Raji (cell line): ENCODE data around the gene CLN6.

ENCODE experiments used
- POLR2A ChIP-seq: IDR thresholded peaks from 2 replicates; pipeline ENCODE4 v1.6.1; 2011; ENCODE audit warnings: low read depth, low read length, control low read depth; ENCODE audit not compliant: insufficient read depth

CLN6 gene

DNA sequence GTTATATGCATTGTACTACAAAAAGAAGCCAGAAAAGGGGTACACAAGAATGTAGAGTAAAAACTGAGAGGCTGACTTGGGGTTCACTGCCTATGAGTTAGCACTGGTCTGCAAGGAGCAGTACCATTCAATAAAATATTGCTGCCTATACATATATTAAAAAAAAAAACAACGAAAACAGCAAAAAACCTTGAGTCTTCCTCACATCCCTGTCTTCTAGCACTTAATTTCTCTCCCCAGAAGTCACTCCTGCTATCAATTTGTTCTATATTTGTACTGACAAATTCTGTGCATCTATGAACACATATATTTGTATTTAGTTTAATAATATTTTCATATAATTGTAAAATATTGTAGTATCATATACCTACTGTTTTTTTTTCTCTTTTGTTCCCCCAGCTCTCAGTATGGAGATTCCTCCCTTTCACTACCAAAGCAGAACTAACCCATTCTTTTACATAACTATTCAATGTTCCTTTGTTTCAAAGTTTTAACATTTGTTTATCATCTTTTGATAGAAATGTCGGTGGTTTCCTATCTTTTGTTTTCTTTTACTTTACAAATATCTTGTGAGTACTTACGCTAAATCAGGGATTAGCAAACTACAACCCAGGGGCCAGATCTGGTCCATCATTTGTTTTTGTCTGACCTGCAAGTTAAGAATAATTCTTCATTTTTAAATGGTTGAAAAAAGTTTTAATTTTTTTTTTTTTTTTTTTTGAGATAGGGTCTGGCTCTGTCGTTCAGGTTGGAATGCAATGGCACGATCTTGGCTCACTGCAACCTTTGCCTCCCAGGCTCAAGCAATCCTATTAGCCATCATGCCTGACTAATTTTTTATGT is 33.2 kb upstream of the CLN6 start:
- no peak for TF ChIP-seq POLR2A

DNA sequence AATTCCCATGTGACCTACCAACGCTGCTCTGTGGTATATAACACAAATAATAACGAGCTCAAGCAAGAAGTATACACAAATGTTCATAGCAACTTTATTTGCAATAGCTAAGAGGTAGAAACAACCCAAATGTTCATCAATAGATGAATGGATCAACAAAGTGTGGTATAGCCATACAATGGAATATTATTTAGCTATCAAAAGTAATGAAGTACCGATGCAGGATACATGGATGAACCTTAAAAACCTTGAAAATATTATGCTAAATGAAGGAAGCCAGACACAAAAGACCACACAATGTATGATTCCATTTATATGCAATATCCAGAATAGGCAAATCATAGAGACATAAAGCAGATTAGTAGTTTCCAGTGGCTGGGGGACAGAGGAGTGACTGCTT is 32.5 kb upstream of the CLN6 start:
- TF ChIP-seq POLR2A, result no peak

DNA sequence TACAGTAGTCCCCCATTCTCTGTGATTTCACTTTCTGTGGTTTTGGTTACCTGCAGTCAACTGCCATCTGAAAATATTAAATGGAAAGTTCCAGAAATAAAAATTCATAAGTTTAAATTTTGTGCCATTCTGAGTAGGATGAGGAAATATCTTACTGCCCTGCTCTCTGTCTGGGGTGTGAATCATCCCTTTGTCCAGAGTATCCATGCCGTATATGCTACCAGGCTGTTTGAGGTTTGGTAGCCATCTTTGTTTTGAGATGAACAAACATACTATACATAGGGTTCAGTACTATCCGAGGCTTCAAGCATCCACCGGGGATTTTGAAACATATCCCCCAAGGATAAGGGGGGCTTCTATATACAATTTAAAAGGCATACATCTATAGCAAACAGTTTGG is 31.7 kb upstream of the CLN6 start:
- TF ChIP-seq POLR2A, result no peak

DNA sequence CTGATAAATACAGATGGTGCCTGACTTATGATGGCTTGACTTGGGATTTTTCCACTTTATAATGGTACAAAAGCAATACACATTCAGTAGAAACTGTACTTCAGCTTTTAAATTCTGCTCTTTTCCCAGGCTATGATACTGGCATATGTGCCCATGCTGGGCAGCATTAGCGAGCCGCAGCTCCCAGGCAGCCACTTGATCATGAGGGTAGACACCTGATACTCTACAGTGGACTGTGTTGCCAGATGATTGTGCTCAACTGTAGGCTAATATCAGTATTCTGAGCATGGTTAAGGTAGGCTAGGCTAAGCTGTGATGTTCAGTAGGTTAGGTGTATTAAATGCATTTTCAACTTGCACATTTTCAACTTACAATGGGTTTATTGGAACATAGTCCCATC is 30.4 kb upstream of the CLN6 start:
- TF ChIP-seq POLR2A, result no peak

DNA sequence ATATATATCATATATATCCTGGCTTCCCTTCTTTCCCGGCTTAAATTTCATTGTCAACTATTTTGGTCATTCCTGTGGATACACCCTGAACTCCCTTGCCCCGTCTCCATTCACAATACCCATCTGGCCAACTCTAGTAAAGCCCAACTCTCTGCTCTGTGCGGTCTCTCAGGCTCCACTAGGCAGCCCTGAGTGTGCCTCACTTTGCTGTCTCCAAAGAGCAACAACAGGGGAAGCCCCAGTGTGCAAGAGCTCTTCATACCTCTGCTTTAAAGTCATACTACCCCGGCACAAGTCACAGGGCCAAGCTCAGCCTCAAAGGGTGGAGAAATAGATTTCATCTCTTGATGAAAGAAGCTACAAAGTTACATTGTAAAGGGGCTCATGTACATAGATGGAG is 29.2 kb upstream of the CLN6 start:
- no peak for TF ChIP-seq POLR2A

DNA sequence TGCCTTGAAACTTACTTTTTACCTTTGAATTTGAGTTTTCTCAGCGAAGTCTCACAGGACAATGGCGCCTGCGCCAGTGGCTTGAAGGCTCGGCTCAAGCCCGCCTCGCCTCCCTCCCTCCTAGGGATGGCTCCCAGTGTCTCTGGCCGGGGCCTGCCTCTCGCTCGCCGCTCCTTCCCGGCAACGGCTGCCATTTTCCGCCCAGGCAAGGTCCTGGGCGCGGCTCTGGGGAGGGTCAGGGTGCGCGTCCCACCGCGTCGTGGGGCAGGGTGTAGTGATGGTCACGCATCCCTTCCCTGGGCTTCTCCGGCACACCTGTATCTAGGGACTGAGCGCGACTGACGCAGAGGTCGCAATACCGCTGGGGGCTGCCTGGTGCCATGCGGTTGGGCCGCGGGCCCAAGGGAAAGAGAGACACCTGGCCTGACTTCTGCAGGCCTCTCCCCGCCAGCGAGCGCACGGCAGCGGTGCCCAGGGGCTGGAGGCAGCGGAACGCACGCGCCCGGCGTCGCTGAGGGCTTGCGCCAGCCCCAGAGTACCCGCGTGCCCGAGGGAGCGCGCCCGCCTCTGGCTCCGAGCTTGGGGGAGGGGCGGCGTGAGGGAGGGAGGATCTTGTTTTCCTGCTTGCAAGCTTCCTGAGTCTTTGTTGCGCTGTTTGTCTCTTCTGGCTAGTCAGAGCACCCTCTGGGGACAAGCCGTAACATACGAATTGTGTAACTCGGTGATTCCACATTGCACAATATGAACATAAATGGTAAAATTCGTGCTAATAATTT is 27.3 kb upstream of the CLN6 start:
- no peak for TF ChIP-seq POLR2A

DNA sequence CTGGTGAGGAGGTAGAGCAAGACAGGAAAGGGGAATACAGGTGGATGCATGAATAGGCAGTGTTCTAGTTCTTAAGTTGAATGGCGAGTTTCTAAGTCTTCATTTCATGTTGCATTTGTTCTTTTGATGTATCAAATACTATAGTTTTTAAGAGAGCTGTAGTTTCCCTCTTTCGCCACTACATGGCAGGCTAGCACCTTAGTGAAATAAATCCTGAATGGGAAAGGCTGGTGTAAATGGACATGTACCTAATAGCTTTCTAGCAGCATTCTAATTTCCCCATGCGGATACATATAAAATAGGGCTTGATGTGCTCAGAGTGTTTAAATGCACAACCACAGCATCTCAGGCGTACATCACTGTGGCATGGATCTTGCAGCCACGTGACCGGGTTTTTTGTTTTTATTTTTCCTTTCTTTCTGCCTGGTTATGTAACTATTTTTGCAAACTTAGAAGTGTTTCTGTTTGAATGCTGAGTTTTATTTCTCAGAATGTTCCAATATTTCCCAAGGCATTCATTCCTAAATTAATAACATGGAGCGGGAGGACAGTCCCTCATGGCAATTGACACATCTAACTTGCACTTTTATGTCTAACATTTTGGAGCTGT is 23.5 kb upstream of the CLN6 start:
- no peak for TF ChIP-seq POLR2A

DNA sequence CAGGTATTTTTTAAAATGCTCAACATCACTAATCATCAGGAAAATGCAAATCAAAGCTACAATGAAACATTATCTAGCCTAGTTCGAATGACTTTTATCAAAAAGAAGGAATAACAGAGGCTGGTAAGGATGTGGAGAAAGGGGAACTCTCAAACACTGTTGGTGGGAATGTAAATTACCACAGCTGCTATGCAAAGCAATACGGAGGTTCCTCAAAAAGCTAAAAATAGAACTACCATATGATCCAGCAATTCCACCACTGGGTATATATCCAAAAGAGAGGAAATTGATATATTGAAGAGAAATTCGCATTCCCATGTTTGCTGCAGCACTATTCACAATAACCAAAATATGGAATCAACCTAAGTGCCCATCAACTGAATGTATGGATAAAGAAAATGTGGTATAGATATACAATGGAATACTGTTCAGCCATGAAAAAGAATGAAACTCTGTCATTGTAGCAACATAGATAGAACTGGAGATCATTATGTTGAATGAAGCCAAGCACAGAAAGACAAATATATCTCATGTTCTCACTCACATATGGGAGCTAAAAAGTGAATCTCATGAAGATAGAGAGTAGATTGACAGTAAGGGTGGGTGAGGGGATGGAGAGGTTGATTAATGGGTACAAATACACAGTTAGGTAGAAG is 19.7 kb upstream of the CLN6 start:
- no peak for TF ChIP-seq POLR2A

DNA sequence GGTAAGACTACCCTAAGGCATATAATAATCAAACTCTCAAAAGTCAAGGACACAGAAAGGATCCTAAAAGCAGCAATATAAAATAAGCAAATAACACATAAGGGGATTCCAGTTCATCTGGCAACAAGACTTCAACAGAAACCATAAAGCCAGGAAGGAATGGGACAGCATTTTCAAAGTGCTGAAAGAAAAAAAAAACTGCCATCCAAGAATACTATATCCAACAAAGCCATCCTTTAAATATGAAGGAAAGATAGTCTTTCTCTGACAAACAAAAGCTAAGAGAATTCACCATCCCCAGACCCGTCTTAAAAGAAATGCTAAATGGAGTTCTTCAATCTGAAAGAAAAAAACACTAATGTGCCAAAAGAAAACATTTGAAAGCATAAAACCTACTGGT is 14.7 kb upstream of the CLN6 start:
- no peak for TF ChIP-seq POLR2A

DNA sequence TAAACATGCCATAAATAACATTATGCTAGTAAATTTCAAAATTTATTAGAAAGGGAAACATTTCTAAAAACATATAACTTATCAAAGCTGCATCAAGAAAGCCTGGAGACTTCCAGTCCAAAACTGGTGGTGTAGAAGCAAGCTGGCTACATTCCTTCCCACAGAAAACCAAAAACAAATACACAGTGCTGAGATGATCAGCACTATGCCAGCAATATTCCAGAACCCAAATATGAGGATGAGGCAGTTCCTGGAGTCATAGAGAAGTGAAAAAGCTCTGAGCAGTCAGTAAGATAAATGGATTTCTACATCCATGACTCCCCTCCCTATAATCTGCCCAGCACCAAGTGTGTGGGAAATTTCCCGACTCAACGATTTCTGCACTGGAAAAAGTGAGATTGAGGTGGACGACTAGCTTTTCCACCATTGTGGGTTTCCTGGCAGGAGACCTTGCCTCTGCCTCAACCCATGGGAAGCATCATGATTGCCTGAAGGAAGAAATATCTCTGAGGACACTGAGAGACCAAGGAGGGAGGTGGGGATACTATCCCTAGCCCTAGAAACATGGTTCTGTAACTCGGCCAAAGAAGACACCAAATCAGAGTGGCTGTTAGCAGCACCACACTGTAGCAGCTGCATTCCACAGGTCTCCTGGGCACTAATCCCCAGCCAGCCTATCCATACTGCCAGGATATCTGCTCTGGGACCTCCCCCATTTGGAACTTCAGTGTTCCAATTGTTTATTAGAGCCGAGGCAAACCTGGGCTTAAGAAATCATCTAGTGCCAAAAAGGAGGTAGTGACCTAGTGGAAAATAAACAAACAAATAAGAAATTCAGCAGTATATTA is 11.8 kb upstream of the CLN6 start:
- TF ChIP-seq POLR2A, result no peak

DNA sequence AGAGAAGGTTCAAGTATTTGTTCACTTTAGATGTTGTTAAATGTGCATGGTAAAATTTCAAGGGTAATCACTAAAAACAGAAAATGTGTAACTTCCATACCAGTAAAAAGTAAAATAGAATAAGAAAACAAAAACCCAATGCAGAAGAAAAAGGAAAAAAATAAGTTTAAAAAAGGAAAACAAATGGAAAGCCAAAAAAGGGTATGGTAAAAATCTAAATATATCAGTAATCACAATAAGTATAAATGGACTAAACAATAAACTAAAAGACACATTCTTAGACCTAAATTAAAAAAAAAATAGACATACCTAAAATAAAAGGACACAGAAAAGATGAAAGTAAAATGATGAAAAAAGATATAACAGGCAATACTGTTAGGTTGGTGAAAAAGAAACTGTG is 9.5 kb upstream of the CLN6 start:
- TF ChIP-seq POLR2A, result no peak

DNA sequence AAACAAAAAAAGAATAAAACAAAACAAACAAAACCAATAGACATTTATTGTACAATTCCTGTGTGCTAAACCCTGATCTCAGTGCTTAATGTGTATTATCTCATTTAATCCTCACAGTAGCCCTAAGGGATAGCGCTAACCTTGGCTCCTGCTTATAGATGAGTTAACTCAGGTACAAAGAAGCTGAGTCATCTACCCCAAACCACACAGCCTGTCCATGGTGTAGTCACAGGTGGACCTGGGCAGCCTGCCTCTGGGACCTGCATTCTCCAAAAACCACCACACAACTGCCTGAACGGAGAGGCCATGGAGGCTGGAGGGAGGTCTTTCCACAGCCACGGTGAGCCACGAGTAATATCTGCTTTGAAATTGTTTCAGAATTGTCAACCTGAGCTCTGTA is 5.5 kb upstream of the CLN6 start:
- no peak for TF ChIP-seq POLR2A

DNA sequence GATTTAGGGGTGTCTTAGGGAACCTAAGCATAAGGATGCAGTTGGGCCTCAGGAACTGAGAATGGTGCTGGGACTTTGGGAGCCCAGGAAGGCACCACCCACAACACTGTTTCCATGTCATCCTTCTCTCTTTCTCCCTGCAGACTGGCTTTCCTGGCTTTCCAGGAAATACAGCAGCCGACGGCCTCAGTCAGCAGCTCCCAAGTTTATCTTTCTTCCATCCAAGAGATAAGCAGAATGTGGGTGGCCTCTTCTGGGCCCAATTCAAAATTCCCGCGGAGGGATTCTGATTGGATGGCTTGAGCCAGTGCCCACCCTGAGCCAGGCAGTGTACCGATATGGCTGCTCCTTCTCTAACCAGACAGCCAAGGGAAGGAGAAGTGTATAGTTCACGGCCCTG is 4.5 kb upstream of the CLN6 start:
- no peak for TF ChIP-seq POLR2A

DNA sequence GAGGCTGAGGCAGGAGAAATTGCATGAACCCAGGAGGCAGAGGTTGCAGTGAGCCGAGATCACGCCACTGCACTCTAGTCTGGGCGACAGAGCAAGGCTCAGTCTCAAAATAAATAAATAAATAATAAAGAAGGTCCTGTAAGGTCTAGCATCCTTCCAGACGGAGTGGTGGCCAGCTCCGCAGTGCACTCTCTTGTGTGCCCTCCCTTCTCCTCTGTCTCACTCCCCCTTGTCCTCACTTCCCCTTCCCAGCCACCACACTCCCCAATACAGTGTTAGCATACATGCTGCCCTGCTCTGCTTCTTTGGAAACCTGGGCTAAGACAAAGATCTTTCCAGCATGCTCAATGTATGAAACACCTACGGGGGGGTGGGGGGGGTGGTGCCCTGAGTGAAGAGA is 3.4 kb upstream of the CLN6 start:
- no peak for TF ChIP-seq POLR2A

DNA sequence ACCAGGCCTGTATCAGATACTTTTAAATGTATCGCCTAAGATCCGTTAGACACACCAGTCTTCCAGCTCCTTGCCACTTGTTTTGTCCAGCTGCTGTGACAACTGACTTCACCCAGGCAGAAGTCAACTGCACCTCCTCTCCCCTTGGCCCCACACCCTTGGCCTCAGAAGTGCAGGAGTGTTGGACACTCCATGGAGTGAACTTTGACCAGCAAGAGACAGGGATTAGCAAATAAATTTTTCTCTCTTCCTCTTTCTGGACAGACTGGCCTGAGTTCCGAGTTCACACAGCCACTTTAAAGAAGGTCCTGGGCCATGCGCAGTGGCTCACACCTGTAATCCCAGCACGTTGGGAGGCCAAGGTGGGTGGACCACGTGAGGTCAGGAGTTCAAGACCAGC is 2.9 kb upstream of the CLN6 start:
- TF ChIP-seq POLR2A, result no peak
